AG04450 (cell line): Measurements from ENCODE around the gene PMM2. TPM values are rescaled to one million over a fixed set of nuclear protein-coding genes. Genes with fewer than 3 reads are reported as not detected.

ENCODE experiments used
- CTCF ChIA-PET: fragments of 300-600, 350-600 bp; formaldehyde crosslinking; extraction: SDS; loops from one replicate; lab custom pipeline; 2022; ENCODE audit warnings: antibody characterized with exemption, inconsistent platforms; lab: Charles Lee
- POLR2A ChIA-PET: fragments of 350-600 bp; formaldehyde crosslinking; extraction: SDS; loops from one replicate; lab custom pipeline; 2021; ENCODE audit warnings: antibody characterized with exemption, inconsistent platforms; lab: Yijun Ruan, JAX
- DNase-seq: peaks from one replicate; pipeline ENCODE4 v3.0.0-alpha.2; 2011; ENCODE audit warnings: low read depth, low spot score
- H3K27ac ChIP-seq: one replicate; pipeline ENCODE4 v1.5.1; 2012; ENCODE audit warnings: low read depth, low read length, control low read depth
- H3K27me3 ChIP-seq: one replicate; pipeline ENCODE4 v1.6.0; 2012; ENCODE audit warnings: low read length; ENCODE audit not compliant: control insufficient read depth, insufficient read depth
- H3K4me3 ChIP-seq: 2 replicates; pipeline ENCODE4 v1.5.1; 2011; ENCODE audit warnings: mild to moderate bottlenecking, low read depth, low read length, control low read depth
- H3K9me3 ChIP-seq: 2 replicates; pipeline ENCODE4 v1.5.1; 2012; ENCODE audit warnings: low read length; ENCODE audit not compliant: control insufficient read depth, insufficient read depth
- polyA plus RNA-seq: library from polyadenylated mRNA; depleted of rRNA; stranded (reverse); fragments of >200 nt; gene quantifications from 2 replicates; pipeline ENCODE4 v1.2.3, GENCODE V29; 2011
- TF ChIP-seq, protein P1 (sequence below): IDR thresholded peaks from 2 replicates; pipeline ENCODE4 v1.5.1; 2011; ENCODE audit warnings: low read depth, low read length, control low read depth, inconsistent platforms

Gene PMM2
- polyA plus RNA-seq, 1 experiment = 37.0 TPM

DNA sequence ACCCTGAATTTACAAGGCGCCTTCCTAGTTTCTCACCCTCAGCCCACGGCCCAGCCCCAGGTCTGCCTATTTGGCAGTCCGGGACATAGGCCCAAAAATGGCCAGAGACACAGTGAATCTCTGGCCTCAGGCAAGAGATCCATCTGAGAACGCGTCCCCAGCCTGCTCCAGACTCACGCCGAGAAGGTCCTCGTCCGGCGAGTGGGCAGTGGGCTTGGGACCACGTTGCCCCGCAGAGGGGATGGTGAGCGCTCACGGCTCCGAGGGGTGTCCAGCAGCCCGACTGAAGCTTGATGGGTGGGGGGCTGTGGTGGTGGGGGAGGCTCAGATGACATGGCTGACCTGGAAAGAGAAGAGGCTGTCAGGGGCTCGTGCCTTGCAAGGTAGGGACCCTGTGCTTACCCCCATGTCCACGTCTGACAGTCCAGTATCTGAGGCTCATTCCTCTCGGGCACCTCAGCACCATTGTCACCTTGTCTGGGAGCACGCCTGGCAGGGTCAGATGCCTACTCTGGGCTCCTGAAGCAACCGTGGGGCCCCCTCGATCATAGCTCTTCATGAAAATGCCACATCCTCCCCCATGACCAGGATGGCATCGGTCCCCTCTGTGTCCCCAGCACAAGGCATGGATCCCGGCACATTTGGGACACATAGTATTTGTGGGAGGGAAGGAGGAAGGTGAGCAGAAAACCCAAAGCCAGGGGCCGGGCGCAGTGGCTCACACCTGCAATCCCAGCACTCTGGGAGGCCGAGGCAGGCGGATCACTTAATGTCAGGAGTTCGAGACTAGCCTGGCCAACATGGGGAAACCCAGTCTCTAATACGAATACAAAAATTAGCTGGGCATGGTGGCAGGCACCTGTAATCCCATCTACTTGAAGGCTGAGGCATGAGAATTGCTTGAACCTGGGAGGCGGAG is 61.6 kb downstream of the PMM2 start:
- Histone ChIP-seq H3K27ac (peak overlapping the region; percentile 65), H3K27me3 (no peaks in the 10 kb centered on the region), H3K4me3 (no peak overlapping the region), H3K9me3 (no peaks in the 10 kb centered on the region; the same call in 1 of the 2 replicates)
- ChIA-PET POLR2A (interaction anchor here (0.9 to 1.8 kb wide), 6 partner anchors 9 to 232 kb away, joined by 3 to 21 read pairs (median 4); partner anchors contain the start of genes CARHSP1 and HAPSTR1), CTCF (interaction anchor here (0.5 to 1.0 kb wide), 2 partner anchors 21 to 1770 kb away, joined by 3 to 6 read pairs; no protein-coding TSS in a partner anchor)
- DNase-seq = no peak
- TF ChIP-seq, protein P1, sequence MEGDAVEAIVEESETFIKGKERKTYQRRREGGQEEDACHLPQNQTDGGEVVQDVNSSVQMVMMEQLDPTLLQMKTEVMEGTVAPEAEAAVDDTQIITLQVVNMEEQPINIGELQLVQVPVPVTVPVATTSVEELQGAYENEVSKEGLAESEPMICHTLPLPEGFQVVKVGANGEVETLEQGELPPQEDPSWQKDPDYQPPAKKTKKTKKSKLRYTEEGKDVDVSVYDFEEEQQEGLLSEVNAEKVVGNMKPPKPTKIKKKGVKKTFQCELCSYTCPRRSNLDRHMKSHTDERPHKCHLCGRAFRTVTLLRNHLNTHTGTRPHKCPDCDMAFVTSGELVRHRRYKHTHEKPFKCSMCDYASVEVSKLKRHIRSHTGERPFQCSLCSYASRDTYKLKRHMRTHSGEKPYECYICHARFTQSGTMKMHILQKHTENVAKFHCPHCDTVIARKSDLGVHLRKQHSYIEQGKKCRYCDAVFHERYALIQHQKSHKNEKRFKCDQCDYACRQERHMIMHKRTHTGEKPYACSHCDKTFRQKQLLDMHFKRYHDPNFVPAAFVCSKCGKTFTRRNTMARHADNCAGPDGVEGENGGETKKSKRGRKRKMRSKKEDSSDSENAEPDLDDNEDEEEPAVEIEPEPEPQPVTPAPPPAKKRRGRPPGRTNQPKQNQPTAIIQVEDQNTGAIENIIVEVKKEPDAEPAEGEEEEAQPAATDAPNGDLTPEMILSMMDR = no peak

DNA sequence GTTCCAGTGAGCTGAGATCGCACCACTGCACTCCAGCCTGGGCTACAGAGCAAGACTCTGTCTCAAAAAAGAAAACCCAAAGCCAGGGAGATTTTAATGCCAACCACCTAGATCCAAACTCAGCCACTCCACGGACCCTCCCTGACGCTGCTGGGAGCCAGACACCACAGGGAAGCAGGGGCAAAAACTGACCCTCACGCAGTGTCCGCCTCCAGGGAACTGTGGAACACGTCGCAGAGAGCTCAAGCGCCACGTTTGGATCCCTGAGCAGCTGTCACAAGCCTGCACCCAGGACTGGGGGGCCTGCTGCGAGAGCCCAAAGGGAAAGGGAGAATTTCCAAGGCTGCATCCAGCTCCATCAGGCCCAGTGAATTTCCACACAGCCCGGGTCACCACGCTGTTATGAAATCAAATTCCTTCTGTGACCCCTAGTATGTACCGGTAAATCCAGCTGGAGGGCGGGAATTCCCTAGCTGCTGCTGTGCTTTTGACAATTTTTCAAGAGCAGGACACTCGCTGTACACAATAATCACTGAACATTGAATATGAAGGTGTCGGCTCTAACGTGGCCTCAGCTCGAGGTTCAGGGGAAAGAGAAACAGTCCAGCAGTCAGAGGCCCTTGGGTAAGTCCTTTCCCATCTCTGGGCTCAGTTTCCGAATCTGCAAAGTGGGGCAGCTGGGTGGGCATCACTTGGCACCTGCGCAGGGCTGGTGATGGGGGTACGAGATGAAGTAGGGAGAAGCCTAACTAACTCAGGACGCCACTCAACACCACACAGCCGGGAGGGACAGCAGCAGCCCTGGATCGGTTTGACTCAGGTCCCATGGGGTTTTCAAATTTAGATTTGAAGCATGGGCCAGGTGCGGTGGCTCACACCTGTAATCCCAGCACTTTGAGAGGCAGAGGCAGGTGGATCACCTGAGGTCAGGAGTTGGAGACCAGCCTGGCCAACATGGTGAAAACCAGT is 62.6 kb downstream of the PMM2 start:
- ChIA-PET CTCF (interaction anchor here (0.5 to 1.0 kb wide), 3 partner anchors 20 to 1769 kb away, joined by 3 to 6 read pairs (median 3); no protein-coding TSS in a partner anchor), POLR2A (interaction anchor here (0.9 to 1.8 kb wide), 5 partner anchors 8 to 231 kb away, joined by 3 to 21 read pairs (median 4); partner anchors contain the start of genes CARHSP1 and HAPSTR1)
- no peaks in the 10 kb centered on the region for H3K27me3 ChIP-seq
- peak overlapping the region; percentile 65 for H3K27ac ChIP-seq
- H3K9me3 ChIP-seq = no peaks in the 10 kb centered on the region; the same call in 1 of the 2 replicates
- no peak overlapping the region for H3K4me3 ChIP-seq
- no peak for DNase-seq
- TF ChIP-seq, protein P1 = no peak

DNA sequence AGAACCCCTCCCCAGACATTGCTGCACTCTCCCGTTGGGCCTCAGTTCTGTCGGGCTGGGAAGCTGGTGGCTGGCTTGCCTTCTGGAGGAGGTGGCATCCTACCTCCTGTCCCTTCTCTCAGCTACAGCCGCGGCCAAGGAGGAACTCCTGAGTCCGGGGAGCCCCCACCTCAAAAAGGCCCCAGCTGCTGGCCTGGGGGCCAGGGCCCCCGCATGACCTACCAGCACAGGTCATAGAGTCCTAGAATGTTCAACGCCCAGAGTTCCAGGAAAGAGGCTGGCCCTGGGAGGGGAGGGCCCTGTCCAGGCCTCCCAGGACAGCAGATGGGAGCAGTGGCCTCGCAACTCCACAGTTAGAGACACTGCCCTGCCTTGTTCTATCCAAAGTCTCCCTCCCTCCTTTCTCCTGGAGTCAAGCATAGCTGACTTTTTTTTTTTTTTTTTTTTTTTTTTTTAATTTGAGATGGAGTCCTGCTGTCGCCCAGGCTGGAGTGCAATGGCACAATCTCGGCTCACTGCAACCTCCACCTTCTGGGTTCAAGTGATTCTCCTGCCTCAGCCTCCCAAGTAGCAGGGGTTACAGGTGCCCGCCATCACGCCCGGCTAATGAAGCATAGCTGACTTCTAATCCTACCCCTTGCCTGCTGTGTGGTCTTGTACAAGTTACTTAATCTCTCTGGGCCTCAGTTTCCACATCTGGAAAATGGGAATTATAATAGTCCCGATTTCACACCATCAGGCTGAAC is 64.1 kb downstream of the PMM2 start:
- TF ChIP-seq, protein P1 = no peak
- ChIA-PET POLR2A (interaction anchor here (0.6 kb wide), 1 partner anchor 43 kb away, joined by 8 read pairs; no protein-coding TSS in a partner anchor), CTCF (interaction anchor here (0.6 to 2.4 kb wide), 3 partner anchors 9 to 147 kb away, joined by 3 to 6 read pairs (median 5); no protein-coding TSS in a partner anchor)
- Histone ChIP-seq H3K27me3 (no peaks in the 10 kb centered on the region), H3K4me3 (no peak overlapping the region), H3K27ac (peak overlapping the region; percentile 11), H3K9me3 (no peaks in the 10 kb centered on the region; the same call in 1 of the 2 replicates)
- no peak for DNase-seq

DNA sequence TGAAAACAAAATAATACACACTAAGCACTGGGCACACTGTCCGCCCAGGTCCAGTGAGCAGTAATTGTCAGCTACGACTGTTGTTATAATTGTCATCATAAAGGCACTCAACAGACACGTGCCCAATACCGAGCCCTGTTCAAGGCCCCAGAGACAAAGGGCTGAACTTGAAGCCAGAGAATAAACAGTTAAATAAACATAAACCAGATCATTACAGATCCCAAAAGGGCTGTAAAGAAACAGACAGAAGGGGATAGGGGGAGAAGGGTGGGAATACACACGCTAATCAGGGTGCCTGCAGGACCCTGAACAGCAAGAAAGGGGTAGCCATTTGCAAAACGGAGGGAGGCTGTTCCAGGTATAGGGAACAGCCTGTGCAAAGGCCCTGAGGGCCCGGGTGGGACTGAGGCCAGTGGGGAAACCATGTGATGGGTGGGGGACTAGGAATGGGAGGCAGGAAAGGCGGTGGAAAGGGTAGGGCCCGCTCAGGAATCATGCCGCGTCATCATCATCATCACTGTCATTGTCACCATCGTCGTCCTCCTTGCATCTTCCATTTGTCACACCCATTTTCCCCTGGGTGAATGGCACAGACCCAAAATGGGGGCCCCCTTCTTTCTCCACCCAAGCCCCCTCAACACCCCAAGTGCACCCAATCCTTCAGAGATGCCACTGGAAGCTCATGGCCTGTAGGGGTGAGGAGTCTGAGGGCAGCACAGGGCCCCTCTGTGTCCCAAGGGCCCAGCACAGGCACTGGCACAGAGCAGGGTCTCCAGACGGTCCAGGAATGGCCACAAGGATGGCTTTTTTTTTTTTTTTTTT is 64.9 kb downstream of the PMM2 start:
- Histone ChIP-seq H3K27me3 (no peaks in the 10 kb centered on the region), H3K9me3 (no peaks in the 10 kb centered on the region; the same call in 1 of the 2 replicates), H3K4me3 (no peak overlapping the region), H3K27ac (peak overlapping the region; percentile 11)
- CTCF ChIA-PET = interaction anchor here (1.0 to 2.4 kb wide), 3 partner anchors 10 to 146 kb away, joined by 5 to 6 read pairs (median 6); no protein-coding TSS in a partner anchor
- TF ChIP-seq, protein P1 = no peak
- POLR2A ChIA-PET = no interaction called here
- no peak for DNase-seq
